GM19438 (cell line): ENCODE results near the gene ZBTB43.

ENCODE experiments used
- ATAC-seq: cut with Tn5 transposase; IDR thresholded peaks from one replicate; pipeline ENCODE4 v1.9.1; 2021; ENCODE audit warnings: low read depth; ENCODE audit not compliant: unreplicated experiment

ZBTB43 gene

DNA sequence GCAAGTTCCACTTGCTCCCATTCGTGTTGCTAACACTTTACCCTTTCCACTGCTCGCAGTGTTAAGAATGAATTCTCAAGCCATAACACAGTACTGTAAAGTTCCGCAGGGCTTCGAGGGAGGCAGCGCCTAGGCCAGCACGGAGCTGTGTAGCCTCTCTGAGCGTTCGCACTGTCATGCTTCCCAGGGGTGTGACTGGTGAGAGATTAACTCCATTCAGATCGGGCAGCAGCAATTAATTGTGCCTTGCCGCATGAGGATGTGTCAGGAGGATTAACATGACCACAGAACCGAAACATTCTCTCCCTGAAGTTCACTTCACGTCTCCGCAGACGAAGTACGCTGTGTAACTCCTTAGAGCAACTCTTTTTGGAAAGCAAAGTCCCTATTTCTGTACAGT, 78.8 kb downstream of the ZBTB43 start:
- no peak for ATAC-seq

DNA sequence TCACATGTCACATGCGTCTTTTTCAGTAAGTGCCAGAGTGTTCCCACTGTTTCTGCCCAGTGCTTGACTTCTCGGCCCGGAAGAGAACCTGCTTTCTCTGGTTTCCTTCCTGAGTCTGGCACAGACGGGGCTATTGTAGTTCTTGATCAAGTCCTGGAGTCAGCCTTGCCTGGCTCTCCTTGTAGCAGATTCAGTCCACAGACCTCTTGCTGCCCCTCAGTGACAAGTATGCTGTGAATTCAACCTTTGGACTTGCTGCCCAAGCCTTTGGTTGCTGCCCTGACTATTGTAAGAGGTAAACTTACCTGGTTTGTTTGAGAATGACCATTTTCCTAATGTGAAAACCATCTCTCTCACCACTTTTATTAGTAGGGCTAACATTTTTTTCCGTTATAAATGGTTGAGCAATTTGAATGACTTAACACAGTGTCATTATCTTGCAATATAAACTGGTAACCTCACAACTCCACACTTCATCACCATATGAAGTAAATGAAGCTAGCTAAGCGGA, 80.3 kb downstream of the ZBTB43 start:
- ATAC-seq: no peak

DNA sequence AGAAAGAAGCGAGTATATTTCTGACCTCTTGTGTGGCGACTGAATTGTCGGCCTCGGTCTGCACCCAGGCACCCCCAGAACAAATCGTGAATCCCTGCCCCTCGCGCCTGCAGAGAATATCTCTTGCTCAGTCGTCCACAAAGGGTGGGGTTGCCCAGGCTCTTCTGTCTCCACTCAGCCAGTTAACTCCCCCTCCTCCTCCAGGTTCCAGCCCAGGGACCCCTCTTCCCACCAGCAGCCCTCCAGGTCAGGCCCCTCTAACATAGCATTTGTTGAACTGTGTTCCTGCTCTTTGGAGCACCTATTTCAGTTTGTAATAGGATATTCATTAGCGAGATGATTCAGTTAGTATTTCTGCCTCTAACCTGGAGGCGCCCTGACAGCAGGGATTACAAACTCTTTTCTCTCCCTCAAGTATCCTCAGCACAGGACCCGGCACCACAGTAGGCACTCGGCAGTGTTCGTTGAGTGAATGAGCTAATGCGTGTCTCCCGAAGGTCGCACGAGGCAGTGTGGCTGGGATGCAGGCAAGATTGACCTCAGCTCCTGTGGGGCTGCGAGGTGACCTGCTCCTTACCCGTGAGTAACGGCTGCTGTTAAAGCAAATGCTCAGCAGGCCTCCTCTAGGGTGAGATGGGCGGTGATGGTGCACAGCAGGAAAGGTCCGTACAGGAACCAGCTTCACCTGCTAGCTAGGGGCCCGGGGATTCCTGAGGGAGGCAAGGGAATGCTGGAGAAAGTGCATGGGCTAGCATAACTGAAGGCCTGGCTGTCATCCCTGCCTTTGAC, 81.4 kb downstream of the ZBTB43 start:
- no peak for ATAC-seq

DNA sequence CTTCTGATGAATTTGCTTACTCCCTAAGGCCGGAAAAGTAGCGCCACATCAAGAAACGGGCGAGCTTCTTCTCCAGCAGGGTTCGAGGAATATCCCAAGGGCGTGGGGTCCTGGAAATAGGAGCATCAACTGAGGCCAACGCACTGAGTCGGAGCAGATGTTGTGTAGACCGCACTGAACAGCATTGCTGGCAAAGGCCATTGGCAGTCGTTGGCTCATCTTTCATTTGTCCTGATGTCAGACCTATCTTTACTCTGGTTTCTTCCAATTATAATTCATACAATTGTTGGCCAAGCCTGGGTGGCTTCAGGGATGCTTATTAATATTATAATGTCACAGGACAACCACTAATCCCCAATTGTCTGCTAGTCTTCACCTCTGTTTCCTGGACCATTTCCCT, 82.1 kb downstream of the ZBTB43 start:
- no peak for ATAC-seq
